Fibroblast of lung (primary cell): ENCODE results near the gene COX7A2L.

Experiments
- EZH2 ChIP-seq: IDR thresholded peaks from 2 replicates; pipeline ENCODE4 v1.5.1; 2012; ENCODE audit warnings: low read length, control low read depth, mild to moderate bottlenecking; ENCODE audit errors: missing control alignments
- TF ChIP-seq, protein P1 (sequence below), 2 donors: IDR thresholded peaks in 1 of 2; conservative IDR thresholded peaks in 1 of 2; 1 replicate in 1 of 2; 2 replicates in 1 of 2; pipeline ENCODE4 v1.5.1; 2011 to 2012; ENCODE audit warnings: low read length in 2 of 2, control low read depth in 1 of 2, inconsistent platforms in 1 of 2, low read depth in 1 of 2, mild to moderate bottlenecking in 1 of 2

DNA sequence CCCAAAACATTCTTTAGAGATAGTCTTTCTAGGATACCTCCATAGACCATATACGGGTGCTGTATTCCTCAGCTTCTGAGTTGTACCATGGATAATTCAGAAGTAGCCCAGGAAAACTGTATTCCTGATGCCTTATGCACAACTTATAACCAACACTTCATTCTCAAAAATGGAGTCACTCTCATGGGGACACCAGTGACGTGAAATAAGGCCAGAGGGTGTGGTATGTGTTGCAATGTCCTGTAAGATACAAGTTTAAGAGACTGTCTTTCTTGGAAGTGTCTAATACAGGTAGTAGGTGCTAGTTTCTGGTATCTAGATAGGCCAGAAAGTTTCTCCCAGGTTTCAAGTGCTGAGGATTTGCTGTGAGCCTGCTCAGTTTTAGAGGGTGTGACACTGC is 36.1 kb downstream of the COX7A2L start:
- TF ChIP-seq, protein P1, sequence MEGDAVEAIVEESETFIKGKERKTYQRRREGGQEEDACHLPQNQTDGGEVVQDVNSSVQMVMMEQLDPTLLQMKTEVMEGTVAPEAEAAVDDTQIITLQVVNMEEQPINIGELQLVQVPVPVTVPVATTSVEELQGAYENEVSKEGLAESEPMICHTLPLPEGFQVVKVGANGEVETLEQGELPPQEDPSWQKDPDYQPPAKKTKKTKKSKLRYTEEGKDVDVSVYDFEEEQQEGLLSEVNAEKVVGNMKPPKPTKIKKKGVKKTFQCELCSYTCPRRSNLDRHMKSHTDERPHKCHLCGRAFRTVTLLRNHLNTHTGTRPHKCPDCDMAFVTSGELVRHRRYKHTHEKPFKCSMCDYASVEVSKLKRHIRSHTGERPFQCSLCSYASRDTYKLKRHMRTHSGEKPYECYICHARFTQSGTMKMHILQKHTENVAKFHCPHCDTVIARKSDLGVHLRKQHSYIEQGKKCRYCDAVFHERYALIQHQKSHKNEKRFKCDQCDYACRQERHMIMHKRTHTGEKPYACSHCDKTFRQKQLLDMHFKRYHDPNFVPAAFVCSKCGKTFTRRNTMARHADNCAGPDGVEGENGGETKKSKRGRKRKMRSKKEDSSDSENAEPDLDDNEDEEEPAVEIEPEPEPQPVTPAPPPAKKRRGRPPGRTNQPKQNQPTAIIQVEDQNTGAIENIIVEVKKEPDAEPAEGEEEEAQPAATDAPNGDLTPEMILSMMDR (conservative IDR thresholded peaks at IDR 0.05 in 1 of 2, IDR thresholded peaks at IDR 0.05 in 1 of 2; ENCODE audit: low read depth in 1 of 2, low read length in 2 of 2), result no peak
- TF ChIP-seq EZH2, result no peak
